GM19023 (cell line): ENCODE measurements around the gene ZNF544.

Experiments used
- ATAC-seq: cut with Tn5 transposase; IDR thresholded peaks from one replicate; pipeline ENCODE4 v1.9.1; 2021; ENCODE audit warnings: mild to moderate bottlenecking, moderate library complexity; ENCODE audit not compliant: unreplicated experiment

The ZNF544 gene

DNA sequence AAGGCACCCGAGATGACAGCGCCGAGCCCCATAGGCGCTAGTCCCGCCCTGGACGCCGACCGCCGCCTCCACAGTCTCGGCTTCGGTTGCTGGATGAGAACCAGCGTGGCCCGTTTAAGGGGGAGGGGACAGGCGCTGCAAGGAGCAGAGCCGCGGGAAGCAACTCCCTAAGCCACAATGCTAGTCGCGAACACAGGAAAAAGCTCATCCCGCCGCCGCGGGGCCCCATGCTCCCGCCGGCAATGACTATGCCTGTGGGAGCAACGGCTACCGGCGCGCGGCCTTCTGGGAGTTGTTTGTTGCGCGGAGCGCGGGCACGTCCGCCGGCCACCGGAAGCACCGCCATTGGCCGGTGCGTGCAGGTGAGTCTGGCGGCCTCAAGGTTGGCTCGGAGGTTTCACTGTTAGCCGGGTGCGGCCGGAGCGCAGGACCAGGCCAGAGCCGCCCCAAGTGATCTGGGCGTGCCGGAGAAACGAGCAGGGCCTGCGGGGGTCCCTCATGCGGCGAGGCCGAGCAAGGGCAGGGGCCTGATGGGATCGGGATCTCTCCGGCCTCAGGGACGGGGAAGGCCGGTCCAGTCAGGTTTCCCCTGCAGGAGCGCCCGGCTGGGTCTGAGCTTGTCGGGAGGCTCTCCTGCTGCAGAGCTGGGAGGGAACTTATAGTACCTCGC lies at the start of gene ZNF544:
ZNF544 (plus strand) TSS at position 330 of the 670 bp plus-strand sequence. CDS start 15,110 bp downstream, outside the sequence.
- ATAC-seq = peak; percentile 91

DNA sequence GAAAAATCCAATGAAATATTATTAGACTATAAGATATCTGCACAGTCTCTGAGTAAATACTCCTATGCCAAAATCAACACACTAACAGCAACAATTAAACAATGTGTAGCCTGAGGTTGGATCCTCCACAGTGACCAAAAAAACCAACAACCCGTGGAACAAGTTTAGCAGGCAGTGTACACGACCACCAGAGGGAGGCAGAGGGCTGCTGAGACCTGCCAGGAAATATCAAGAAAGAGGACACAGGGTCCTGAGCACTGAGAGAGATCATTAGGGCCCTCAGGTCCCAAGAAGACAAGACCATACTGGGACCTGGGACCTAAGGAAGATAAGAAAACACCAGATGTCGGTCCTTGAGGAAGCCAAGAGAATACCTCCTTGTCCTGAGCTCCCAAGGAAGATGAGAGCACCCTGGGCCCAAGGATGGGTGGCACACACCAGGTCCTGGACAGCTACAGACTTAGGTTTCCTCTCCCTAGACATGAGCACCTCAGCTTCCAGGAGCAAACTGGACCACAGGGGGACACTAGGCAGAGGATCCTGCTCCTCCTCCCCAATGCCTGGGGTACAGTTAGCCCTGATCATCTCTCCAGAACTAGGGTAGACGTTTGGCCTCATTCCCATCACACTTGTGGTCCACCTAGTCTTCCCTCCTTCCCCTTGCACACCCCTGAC lies 46.7 kb upstream of the ZNF544 start:
- ATAC-seq = no peak

DNA sequence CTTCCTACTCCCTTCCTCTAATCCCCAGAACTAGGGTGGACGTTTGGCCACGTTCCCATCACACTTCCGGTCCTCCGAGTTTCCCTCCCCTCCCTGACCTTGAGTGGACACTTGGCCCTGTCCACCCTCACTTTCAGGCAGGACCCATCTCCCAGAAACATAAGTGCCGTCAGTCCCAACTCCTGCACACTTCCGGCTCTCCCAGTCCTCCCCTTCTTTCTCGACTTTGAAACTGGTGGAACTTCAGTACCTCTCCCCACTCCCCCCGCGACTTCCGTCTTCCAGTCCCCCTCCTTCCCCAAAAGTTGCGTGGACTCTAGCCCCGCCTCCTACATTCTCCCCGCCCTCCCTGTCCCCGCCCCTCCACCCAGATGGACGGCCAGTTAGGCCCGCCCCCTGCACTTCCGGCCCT lies 46.1 kb upstream of the ZNF544 start:
- ATAC-seq = no peak

DNA sequence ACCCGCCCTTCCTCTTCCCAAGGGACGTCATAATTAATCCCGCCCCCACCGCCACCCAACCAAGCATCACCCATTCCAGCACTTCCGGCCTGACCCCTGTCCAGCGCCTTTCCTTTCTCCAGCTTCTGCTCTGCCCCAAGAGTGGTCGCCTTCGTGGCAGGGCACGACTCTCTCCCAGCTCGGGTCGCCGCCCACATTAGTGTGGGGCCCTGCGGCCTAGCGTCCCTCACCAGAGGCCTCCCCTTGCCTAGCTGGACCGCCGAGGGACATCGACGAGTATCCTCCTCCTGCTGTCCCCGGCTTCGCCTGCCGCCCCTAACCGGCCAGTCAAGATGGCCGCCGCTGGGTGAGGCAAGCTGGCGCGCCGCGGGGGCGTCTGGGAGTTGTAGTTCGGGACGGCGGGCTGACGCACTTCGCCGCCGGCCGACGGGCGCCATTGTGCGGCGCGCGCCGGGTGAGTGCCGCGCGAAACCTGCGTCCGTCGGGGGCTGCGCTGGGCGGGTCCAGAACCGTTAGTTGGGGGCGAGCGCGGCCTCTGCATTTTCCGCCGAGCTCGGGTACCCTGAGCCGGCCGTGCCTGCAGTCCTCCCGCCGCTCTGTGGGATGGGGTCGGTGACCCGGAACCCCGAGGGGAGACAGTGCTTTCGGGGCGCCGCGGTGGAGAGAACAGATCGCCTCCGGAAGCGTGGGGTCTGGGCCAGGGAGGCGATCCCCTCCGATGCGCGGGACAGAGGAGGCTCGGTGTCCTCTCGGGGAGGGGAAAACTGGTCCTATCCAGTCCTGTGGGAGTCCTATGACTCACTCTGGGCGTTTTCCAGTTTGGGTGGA lies 45.5 kb upstream of the ZNF544 start, which contains the start of gene ZNF274:
ZNF274 (plus strand) TSS at position 73 of the 828 bp plus-strand sequence. CDS start 905 bp downstream, outside the sequence.
- ATAC-seq = peak; percentile 85

DNA sequence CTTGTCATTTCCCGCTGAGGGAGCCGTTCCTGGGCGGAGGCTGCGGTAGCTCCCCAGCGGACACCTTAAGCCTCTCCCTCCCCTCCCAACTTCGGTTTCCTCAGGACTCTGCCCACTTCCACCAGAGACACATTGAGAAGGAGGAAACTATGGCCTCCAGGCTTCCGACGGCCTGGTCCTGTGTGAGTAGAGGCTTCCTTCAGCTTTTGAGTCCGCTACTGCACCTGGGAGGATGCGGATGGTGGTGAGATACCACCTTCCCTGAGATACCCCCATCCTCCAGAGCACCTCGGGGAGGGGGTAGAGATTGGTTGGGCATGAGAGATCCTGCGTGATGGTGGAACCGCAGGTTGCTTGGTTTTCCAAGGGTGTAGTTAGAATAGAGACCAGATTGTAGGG lies 44.9 kb upstream of the ZNF544 start:
- no peak for ATAC-seq

DNA sequence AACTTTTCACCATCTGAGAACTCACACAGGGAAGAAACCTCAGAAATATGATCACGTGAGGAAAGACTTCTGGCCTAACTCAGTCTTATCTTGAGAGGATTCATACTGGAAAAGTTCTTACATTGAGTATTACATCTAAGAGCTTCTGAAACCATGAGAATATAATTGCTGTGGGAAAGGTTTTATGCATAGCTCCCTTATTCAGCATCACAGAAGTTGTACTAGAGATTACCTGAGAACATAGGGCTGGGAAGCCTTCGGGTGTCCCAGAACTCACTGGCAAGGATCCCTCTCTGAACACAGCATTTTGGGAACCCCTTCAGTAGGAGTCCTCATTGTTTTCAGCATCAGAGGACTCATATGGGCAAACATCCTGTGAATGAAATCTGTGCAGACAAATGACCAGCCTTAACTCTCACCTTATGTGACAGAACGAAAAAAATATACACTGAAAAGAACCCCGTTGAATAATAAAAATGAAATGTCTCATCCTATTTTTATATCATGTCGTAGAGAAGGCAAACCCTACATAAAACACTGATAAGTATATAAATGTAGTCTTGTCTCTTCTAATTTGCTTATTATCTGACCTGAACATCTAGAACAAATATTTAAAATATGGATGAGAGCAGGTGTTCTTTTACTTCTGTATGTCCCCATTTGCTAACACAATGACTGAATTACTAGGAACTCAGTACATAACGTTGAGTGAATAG lies 31.7 kb upstream of the ZNF544 start:
- ATAC-seq = no peak

DNA sequence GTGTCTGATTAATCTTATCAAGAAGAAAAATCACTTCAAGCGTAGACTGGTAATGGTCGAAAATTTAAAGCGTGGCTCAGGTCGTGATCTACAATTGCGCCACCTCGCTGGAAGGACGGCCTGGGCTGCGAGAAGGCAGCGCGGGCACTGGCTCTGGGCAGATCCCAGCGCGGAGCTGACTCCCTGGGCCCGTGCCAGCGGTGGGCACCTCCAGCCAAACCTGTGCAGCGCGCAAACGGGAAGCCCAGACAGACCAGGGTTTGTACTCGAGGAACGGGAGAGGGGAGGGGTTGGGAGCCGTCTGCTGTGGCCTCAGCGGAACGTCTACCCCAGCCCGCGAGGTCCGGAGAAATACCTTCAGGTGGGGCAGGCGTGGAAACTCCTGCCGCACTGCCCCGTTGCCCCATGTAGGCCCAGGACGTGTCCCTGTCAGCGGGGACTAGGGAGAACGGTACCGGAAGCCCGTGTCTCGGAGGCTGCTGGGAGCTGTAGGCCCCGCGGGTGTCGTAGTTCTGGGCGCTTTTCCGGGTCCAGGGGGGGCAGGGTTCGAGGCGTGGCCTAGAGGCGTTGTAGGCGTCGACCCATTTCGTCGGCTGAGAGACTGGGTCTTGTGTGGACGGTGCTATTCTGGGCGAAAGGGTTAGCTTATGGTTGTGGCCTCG lies 24.8 kb upstream of the ZNF544 start:
- no peak for ATAC-seq

DNA sequence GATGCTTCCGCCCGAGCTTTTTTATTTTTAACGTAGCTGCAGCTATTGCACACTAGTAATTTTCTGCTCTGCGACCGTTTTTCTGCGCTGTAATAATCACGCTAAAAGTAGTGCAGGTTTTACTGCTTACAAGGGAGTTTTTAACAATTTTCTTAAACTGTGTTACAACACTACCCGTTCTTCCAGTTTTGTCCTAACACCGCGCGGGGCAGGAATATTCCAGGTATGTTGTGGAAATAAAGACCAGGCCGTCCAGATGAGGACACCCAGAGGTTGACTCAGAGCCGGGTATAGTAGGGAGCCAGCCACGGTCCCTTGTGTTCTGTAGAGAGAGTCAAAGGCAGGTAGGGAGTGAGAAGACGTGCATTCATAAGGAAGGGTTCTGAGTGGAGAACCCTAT lies 24.1 kb upstream of the ZNF544 start:
- ATAC-seq = no peak

DNA sequence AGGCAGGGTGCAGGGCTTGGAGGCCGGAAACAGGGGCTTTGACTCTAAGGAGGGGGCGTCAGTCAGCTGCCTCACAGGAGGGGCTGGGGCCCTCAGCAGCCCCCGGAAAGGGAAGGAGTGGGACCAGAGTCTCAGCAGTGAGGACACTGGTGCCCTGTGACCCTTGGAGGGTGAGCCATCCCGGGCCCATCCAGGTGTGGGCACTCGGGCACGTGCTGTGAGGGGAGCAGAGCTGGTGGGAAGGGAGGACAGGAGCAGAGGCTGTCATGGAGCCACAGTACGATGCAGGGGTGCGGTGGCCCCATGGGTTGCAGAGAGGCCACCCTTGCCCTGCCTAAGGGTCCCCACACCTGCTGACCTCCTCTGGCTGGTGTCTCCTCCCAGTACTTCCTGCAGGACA lies 19.1 kb upstream of the ZNF544 start:
- no peak for ATAC-seq

DNA sequence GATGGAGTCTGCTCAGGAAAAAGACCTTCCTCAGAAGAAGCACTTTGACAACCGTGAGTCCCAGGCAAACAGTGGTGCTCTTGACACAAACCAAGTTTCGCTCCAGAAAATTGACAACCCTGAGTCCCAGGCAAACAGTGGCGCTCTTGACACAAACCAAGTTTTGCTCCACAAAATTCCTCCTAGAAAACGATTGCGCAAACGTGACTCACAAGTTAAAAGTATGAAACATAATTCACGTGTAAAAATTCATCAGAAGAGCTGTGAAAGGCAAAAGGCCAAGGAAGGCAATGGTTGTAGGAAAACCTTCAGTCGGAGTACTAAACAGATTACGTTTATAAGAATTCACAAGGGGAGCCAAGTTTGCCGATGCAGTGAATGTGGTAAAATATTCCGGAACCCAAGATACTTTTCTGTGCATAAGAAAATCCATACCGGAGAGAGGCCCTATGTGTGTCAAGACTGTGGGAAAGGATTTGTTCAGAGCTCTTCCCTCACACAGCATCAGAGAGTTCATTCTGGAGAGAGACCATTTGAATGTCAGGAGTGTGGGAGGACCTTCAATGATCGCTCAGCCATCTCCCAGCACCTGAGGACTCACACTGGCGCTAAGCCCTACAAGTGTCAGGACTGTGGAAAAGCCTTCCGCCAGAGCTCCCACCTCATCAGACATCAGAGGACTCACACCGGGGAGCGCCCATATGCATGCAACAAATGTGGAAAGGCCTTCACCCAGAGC lies 16.2 kb upstream of the ZNF544 start:
- ATAC-seq = no peak

DNA sequence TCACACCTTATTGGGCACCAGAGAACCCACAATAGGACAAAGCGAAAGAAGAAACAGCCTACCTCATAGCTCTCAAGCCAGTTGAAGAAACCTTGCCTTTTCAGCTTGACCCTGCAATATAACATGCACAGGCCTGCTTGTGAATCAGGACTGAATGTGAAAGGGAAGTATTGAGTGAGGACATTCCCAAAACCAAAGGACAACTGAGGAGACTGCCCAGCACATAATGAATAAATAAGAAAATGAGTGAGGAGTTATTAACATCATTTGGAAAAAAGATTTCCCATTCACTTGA lies 15.7 kb upstream of the ZNF544 start:
- no peak for ATAC-seq

DNA sequence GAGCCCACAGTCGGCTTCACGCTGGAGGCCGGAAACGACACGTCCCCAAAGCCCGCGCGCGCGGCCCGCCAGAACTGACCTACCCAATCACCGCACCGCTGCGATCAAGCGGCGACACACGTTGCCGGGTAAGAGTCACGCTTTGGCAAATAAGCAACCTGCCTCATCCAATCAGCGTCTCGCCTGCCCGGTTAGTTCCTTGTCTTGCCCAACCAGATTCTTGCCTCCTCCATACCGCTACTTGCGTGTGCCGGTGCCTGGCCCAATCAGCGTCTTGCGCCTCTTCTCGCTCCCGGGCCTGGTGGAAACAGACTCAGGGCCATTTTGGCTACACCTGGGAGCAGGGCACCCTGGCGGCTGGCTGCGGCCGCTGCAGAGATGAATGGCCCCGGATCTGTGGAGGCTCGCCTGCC lies 11.6 kb upstream of the ZNF544 start:
- no peak for ATAC-seq

DNA sequence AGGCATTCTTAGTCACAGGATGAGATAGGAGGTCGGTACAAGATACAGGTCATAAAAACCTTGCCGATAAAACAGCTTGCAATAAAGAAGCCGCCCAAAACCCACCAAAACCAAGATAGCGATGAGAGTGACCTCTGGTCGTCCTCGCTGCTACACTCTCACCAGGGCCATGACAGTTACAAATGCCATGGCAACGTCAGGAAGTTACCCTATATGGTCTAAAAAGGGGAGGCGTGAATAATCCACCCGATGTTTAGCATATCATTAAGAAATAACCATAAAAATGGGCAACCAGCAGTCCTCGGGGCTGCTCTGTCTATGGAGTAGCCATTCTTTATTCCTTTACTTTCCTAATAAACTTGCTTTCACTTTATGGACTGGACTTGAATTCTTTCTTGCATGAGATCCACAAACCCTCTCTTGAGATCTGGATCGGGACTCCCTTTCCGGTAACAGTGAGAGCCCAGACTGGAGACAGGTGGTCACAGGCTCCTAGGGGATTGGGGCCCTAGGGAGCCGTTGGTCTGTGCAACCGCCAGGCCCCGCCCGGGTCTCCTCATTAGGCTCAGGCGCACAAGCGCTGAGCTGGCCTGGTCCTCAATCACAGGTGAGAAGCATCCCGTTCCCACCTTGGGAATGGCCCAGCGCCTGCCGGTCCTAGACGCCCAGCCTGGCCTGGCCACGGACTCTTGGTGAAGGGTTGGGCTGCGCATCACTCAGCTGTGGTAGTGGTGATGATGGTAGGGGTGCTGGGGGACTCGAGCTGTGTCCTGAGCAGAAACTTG lies 10.9 kb upstream of the ZNF544 start:
- no peak for ATAC-seq

DNA sequence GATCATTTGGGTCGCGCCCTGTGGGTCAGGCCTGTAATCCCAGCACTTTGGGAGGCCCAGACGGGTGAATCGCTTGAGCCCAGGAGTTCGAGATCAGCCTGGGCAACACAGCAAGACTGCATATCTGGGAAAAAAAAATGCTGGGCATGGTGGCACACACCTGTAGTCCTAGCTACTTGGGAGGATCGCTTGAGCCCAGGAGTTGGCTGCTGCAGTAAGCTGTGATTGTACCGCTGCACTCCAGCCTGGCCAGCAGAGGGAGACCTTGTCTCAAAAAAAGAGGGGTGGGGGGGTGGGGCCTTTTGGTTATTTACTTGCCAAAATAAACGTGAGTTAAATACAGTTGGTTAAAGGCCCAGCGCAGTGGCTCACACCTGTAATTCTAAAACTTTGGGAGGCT lies 9.8 kb upstream of the ZNF544 start:
- ATAC-seq = no peak

DNA sequence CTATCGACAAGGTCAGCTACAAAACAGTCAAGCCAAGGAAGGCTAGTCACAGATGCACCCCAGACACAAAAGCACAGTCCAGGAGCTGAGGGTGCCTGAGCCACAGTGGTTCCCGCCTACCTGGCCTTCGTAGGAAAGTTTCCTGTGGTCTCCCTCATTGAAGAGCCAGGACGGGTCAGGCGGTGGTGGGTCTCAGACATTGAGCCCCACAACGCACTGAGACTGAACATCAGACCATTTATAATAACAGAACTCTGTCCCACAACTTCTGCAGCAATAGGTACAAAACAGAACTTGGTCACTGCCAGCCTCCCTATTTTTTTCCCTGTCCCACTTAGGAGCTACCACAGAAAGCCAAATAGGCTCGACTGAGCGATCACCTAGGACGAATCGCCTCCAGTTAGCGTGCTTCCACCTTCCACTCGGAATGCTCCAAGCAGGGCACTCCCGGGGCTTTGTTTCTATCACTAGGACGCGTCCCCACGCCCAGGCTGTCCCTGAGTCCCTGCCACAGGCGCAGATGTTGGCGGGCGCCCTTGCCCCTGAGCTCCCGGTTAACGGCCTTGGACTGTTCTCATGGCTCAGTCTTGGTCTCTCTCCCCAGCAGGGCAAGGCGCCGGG lies 640 bp upstream of the ZNF544 start:
- ATAC-seq = no peak

DNA sequence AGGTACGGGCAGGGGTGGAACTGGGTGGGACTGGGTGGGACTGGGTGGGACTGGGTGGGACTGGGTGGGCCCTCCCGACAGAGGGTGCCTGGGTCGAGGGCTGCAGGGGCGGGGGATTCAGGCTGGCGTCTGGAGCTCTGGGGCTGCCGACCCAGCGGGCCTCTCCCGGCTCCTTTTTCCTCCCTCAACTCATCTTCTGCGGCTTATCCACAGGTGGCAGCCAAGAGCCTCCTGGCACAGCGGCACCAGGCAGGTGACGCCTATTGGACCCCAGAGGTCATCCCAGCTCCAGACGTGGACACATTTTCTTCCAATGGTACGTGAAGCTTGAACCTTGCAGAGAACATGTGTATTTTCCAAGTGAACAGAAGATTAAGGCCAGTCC lies 533 bp downstream of the ZNF544 start:
- no peak for ATAC-seq

DNA sequence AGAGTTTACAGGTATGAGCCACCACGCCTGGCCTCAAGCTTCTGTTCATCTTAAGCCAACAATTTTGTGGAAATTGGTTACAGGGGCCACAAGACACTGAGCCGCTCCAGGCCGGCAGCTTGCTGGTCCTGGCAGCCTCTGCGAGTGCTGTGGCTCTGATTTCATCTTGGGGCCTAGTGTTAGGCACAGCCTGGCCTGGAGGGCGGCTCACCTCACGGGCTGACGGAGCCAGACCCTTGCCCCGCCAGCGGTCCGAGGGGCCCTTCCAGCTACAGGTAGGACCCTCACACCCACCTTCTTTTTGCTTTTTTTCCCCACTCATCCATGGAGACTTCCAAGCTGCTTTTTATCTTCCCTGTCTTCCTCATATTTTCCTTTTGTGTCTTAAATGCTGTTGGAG lies 8.6 kb downstream of the ZNF544 start:
- ATAC-seq = no peak

DNA sequence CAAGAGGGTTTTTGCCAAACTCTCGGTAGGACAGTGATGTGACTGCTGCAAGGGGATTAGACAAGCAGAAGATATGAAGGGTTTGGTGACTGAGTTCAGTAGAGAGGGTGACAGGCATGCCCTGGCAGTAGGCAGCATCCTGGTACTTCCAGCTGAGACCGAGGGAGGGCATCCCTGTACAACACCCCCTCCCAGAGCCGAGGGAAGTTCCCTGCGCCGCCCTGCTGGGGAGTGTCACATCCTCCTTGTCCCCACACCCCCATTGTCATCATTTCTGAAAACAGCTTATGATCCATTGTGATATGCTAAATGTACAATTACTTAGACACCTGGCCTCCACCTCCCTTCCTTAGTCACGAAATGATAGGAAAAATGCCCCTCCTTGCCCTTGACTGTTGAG lies 14.6 kb downstream of the ZNF544 start:
- ATAC-seq = no peak

DNA sequence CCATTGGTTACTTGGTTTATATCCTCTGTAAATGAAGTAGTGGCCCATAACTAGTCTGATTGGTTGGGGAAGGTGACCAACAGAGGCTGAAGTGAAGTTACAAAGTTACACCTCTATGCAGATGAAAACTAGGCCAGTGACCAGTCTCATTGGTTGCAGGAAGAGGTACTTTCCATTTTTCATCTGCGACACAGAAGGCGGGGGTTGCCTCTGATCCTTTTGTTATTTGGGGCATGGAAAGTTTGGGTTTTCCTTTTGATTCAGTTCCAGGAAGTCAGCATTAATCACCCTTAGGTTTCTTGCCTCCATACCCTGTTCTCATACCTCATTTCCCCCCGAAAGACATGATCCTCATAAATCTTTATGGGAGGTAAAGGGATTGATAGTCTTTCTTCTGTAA lies 20.2 kb downstream of the ZNF544 start:
- ATAC-seq = no peak
